GM19238 (cell line): ENCODE data around the gene ZC3H15.
"Not testable (repeated sequence)": the region's sequence is repeated elsewhere in the genome, so short reads cannot be mapped to it uniquely, and the experiment has no call there.

Source experiments
- DNase-seq: peaks from one replicate; pipeline ENCODE4 v3.0.0; 2011; ENCODE audit warnings: low spot score; ENCODE audit not compliant: insufficient read length

ZC3H15 gene

DNA sequence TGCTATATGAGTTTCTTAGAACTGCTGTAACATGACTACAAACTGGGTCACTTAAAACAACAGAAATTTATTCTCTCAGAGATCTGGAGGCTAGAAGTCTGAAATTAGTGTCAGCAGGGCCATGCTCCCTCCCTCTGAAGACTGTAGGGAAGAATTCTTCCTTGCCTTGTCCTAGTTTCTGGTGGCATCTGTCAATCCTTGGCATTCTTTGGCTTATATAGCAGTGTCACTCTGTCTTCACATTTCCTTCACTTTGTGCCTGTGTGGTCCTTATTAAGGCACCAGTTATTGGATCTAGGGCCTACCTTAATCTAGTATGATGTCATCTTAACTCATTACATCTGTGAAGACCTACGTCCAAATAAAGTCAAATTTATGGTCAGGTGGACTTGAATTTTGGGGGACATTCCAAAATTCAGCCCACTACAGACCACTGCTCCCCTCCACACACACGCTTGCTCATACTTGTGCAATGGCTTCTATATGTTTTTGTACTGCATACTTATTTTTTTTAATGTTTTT lies 7.6 kb downstream of the ZC3H15 start:
- DNase-seq, result no peak

DNA sequence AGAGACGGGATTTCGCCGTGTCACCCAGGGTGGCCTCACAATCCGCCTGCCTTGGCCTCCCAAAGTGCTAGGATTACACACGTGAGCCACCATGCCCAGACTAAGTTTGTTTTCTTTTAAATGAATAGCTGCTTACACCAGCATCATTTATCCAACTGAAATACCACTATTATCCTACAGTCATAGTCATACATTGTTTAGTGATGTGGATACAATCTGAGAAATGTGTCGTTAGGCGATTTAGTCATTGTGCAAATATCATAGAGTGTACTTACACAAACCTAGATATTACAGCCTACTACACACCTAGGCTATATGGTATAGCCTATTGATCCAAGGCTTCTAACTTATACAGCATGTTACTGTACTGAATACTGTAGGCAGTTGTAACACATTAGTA lies 10.3 kb downstream of the ZC3H15 start:
- DNase-seq, result no peak

DNA sequence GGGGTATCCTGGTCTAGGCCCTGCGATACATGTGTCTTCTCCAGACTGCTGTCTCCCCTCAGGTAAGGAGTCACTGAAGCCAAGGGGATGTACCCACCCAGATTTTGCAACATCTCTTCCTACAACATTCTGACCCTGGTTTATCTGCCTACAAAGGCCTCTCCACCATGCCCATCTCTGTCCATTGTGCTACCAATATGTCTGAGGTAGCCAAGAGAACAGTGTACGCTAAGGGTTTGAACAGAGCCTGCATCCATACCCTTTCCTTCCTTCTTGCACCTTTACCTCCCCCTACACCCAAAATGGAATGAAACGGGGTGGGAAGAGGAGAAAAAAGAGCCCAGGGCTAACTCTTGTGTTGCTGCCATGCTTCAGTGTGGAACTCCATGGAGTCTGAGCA lies 11.9 kb downstream of the ZC3H15 start:
- DNase-seq, result no peak

DNA sequence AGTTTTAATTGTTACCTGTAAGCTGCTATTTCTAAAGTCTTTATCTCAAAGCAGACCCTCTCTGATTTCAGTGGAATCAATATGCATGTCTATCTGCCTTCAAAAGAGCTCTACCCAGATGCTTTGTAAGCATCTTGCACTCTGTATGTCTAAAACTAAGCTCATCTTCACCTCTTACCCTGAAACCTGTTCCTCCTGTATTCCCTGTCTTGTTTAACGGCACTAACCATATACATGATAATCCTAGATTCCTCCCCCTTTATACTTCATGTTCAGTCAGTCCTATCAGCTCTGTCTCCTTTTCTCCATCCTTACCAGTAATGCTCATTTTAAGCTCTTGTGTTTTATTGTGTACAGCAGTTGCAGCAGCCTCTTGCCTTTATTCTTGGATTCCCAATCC lies 12.8 kb downstream of the ZC3H15 start:
- no peak for DNase-seq

DNA sequence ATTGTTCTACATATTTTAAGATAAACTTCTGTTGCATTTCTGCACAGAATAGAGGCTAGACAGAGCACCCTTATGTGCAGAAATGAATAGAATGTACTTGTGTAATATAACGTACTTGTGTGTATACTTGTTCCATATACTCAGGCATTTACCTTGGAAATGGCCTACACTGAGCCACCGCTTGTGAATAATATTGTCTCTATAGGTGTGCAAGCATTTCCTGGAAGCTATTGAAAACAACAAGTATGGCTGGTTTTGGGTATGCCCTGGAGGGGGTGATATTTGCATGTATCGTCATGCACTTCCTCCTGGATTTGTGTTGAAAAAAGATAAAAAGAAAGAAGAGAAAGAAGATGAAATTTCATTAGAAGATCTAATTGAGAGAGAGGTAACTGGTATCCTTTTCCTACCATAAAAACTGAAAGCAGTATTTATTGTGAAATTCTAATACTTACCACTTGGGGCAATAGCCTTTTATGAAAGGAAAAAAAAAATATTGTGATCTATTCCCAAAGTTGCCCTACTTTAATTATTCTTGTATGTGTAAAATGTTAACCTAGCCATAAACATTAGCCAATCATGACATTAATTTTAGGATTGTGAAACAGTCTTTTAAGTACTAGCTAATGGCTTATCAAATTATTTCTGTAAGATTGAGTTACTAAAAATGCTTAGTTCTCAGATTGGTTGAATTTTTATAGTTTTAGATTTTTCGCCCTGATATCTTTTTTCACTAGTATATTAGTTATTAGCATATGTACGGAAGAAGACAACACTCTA lies 18.0 kb downstream of the ZC3H15 start:
- DNase-seq, result no peak

DNA sequence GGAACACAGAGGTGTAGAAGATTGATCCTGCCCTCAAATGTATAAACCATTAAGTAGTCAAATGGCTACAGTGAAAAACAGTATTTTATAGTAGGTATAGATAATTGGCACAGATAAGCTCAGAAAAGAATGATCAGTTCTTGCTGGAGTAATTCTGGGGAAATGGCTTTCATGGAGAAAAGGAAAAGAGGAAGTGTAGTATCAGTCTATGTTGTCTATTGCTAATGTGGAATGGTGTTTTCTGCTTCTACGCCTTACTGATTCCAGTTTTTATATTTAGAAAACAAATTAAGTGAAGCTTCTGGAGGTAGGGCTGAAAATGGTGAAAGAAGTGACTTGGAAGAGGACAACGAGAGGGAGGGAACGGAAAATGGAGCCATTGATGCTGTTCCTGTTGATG lies 22.2 kb downstream of the ZC3H15 start:
- no peak for DNase-seq

DNA sequence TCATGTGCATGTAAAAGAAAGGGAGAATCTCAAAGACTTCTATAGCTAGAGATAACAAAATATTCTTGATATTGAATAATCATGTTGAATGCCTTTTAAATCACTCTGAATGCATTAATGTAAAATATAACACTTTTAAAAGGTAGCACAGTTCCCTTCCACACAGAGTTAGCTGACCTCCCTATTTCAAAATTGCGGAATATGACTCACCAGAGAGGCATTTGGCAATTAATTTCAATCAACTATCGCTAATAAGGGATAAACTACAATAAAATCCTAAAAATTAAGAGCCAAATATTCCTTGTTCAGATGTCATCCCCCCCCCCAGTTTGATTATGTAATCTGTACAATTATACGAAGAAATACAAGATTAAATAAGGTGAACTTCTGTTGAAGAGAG lies 29.3 kb downstream of the ZC3H15 start:
- DNase-seq, result no peak

DNA sequence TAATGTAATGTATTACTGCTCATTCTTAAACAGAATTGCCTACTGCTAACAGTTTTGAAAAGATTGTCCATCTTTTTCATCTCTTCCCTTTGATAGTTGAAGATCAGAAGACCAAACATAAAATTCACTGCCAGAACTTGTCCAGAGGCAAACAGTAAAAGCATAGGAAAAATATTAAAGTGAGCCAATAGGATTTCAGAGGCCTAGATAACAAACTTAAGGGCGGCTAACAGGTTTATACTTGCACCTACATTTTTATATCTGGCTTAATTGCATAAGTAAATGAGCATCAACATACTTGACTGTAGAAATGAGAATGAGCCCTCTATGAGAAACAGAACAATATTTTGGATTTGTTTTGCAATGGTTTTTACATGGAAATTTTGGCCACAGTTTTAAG lies 30.3 kb downstream of the ZC3H15 start:
- DNase-seq, result no peak

DNA sequence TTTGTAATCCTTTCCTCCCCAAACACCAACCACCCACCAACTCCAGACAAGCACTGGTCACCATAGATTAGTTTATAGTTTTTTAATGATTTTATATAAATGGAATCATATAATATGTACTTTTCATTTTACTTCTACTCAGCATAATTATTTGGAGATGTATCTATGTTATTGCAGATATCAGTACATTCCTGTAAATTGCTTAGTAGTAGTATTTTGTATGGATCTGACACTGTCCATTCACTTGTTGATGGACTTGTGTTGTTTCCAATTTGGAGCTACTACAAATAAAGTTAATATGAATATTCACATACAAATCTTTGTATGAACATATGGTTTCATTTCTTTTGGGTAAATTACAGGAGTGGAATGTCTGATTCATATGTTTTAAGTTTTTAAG lies 31.0 kb downstream of the ZC3H15 start:
- DNase-seq, result no peak

DNA sequence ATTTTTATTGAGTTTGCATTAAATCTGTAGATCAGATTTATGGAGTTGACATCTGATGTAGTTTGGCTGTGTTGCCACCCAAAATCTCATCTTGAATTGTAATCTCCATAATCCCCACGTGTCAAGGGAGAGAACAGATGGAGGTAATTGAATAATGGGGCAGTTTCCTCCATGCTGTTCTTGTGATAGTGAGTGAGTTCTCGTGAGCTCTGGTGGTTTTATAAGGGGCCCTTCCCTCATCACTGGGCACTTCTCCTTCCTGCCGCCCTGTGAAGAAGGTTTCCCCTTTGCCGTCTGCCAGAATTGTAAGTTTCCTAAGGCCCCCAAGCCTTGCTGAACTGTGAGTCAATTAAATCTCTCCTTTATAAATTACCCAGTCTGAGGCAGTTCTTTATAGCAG lies 32.2 kb downstream of the ZC3H15 start:
- no peak for DNase-seq

DNA sequence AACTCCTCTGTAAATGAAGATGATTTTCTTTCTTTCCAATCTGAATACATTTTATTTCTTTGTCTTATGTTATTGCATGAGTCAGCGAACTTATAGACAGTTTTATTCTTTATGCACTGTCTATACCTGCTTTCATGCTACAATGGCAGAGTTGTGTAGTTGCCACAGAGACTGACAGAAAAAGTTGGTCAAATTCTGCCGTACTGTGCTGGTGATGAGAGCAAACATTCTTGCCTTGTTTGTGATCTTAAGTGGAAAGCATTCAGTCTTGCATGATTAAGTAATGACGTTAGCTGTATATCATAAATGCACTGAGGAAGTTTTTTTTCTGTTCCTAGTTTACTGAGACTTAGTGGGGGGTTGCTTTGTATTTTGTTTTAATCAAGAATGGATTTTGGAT lies 32.9 kb downstream of the ZC3H15 start:
- no peak for DNase-seq

DNA sequence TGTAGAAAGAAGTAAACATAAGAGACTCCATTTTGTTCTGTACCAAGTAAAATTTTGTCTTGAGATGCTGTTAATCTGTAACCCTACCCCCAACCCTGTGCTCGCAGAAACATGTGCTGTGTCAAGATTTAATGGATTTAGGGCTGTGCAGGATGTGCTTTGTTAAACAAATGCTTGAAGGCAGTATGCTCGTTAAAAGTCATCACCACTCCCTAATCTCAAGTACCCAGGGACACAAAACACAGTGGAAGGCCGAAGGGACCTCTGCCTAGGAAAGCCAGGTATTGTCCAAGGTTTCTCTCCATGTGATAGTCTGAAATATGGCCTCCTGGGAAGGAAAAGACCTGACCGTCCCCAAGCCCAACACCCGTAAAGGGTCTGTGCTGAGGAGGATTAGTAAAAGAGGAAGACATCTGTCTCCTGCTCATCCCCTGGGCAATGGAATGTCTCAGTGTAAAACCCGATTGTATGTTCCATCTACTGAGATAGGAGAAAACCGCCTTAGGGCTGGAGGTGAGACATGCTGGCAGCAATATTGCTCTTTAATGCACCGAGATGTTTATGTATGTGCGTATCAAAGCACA lies 35.6 kb downstream of the ZC3H15 start:
- DNase-seq, result not testable (repeated sequence)

DNA sequence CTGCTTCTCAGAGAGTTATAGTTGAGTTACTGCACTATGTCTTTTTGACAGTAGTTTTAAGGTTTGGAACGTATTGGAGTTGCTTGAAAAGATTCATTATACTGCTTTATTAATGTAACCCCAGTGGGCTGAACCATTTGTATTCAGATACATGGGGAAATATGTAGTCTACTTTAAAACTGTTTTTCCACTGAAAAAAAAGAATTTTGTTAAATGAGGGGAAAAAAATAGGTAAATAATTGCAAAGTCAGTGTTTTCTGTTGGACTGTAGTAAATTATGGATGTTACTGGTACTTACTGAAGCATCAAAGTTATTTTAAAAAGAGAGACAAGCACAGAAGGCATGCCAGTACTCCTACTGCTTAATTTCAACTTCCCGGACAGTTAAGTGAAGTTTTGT lies 36.4 kb downstream of the ZC3H15 start:
- DNase-seq, result no peak

DNA sequence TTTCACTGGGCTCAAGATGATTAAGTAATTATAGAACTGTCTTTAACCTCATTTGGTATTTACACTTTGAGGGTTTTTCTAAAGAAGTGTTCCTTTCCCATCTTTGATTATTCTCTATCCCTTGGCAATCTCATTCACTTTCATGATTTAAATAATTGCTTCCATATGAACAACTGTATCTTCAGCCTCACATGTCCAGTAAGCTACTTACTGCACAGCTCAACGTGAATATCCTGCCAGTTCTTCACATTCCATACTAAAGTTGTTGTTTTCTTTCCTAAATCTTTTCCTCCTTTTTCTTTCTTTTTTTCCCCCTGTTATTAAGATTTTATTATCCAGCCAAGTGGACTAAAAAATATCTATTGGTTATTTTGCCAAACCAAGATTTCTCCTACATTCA lies 37.7 kb downstream of the ZC3H15 start:
- no peak for DNase-seq

DNA sequence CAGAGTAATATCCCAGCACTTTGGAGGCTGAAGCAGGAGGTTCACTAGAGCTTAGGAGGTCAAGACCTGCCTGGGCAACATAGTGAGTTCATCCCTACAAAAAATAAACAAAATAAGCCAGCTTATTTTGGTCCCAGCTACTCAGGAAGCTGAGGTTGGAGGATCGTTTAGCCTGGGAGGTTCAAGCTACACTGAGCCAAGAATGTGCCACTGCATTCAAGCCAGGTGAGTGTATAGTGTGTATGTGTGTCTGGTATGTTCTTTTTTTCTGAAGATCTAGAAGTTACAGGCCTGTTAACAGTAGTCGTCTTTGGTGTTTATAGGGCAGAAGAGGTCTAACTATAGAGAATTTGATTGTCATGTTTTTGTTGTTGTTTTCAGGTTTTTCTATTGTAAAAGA lies 40.2 kb downstream of the ZC3H15 start:
- DNase-seq, result no peak

DNA sequence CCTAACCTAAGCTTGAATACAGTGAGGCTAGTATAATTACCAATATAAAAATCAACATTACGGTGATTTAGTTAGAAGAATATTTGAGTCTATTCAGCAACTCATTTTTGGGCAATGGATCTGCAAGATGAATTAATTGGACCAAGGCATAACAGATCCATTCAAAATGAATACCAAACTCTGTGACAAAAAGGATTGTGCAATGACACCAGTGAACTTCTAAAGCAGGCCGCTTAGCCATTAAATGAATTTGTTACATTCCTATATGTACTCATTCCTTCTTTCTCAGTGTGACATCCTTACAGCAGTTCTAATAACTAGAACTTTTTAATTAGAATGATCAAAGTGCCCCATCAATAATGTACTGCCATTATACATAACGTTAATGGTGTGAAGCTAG lies 44.3 kb downstream of the ZC3H15 start:
- DNase-seq, result no peak

DNA sequence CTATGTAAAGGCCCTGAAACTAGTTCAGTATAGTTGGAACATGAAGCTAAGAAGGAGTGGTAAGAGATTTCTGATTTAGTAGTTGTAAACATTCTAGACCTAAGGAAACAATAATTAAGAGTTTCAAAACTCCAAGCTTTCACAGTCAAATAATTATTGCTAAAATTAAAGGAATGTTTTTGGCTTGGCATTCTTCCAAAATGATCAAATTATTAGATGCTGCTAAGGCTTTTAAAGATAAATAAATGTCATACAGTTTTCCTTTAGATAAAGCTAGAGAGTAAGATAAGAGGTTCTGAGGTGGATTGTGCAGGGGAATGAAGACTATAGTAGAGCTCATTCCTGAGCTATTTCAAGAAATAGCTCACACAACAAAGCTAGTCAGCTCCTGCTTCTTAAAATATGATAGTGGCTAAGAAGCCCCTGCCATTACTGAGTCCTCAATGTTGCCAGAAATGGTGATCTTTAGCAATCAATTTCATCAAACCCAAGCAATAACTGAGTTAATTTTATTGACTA lies 45.3 kb downstream of the ZC3H15 start:
- no peak for DNase-seq

DNA sequence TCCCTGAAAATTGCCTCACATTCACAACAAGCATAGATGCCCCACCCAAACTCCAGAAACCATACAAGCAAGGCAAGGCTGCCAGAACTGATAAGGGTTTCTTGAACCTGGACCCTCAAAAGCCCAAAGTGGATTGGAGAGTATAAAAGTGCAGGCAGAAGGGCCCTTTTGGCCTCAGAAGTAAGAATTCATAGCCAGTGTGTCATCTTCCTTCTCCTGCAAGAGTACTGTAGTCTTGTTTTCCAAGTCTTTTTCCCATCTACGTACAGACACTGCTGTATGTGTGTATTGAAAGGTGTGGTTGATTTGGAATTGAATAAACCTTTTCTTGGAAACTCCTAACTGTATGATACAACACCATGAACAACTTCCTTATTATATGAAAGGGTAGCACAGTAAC lies 46.8 kb downstream of the ZC3H15 start:
- DNase-seq, result no peak

DNA sequence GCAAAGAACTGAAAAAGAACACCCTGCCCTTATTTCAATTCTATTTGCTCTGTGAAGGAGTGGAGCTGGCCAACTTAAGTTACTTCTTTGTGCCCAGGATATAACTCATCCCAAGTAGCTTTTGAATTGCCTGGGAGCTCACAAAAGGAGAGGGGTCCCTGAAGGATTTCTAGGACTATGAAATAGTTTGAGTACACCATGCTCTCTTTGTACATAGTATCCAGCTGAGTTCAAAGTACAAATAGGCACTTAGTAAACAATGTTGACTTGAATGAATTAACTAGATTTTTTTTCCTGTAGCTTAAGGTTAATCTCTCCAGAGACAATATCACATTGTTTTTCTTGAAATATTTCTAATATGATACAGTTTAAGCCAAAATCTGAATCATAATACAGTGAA lies 47.7 kb downstream of the ZC3H15 start:
- DNase-seq, result no peak

DNA sequence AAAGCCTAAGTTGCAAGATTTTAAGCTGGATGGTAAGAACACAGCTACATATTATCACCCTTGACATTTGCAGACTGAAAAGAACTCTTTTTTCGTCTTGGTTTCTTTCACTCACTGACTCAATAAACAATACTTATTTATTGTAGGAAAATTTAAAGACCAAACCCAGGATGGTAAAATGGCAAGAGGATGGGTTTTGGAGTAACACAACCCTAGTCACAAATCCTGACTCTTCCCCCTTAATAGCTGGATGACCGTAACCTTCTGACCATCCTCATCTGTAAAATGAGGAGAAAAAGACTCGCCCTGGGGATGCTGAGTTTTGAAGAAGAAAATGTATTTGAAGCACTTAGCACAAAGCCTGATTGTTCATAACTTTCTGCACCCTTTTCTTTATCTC lies 48.3 kb downstream of the ZC3H15 start:
- no peak for DNase-seq

DNA sequence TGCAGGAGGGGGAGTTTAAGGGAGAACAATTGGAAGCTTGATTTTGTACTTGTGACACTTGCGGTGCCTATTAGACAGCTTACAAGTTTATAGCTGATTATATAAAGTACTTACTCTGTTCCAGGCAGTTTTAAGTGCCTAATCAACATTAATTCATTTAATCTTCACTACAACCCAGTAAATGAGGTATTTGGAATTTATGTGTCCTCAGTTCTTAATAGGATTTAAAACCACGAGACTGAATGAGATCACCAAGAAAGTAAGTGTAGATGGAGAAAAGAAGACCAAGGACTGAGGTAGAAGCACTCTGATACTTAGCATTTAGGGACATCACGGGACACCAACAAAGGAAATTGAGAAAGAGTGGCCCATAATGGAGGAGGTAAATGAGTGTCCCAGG lies 49.8 kb downstream of the ZC3H15 start:
- DNase-seq, result no peak

DNA sequence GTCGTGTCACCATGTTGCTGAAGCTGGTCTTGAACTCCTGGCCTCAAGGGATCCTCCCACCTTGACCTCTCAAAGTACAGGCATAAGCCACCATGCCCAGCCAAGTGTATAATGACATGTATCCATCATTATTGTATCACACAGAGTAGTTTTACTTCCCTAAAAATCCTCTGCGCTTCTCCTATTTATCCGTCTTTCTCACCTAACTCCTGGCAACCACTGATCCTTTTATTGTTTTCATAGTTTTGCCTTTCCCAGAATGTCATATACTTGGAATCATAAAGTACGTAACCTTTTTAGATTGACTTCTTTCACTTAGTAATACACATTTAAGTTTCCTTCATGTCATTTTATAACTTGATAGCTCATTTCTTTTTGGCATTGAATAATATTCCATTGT lies 51.0 kb downstream of the ZC3H15 start:
- DNase-seq, result no peak

DNA sequence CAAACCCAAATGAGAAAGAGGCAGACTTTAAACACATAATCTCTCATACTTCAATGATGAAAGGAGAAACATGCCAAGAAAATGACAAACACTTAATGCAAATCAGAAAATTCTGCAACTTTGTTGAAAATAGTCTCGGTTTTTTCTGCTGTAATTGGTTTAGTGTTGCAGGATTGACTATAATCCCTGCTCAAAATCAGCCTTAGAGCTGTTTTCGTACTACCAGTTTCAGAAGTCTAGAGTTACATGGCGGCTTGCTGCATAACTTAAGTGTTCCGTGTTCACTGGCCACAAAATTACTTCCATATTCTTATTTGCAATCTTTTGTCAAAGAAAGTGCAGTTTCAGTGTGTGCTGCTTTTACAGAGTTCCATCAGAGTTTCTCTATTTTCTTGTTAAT lies 54.9 kb downstream of the ZC3H15 start:
- DNase-seq, result no peak
